Activated naive CD8-positive, alpha-beta T cell treated with anti-CD3 and anti-CD28 coated beads, Interleukin-2, amount 10 ng/mL, durations not matched to agents 7 days and 5 days (primary cell): ENCODE results near the gene SMG6. TPM values are rescaled to one million over a fixed set of nuclear protein-coding genes. Genes with fewer than 3 reads are reported as not detected.

Experiments used
- ATAC-seq: fragments of 150-1000 bp; cut with Tn5 transposase; one replicate; pipeline ENCODE4 v1.10.0; 2021; ENCODE audit warnings: low read depth, moderate library complexity
- POLR2A ChIA-PET: fragments of 350-600 bp; sonication (Branson Sonifier 250); formaldehyde crosslinking; loops from one replicate; lab custom pipeline; 2021; ENCODE audit warnings: antibody characterized with exemption; lab: Charles Lee
- DNase-seq: peaks from one replicate; pipeline ENCODE4 v3.0.0; 2021
- H3K27ac Mint-ChIP-seq: one replicate; pipeline ENCODE4 v1.8.0; 2022; ENCODE audit warnings: mild to moderate bottlenecking, mixed read lengths
- H3K27me3 Mint-ChIP-seq: one replicate; pipeline ENCODE4 v1.8.0; 2022; ENCODE audit warnings: mild to moderate bottlenecking, moderate library complexity, mixed read lengths
- H3K36me3 Mint-ChIP-seq: one replicate; pipeline ENCODE4 v1.8.0; 2021; ENCODE audit warnings: mild to moderate bottlenecking, mixed read lengths
- H3K4me1 Mint-ChIP-seq: one replicate; pipeline ENCODE4 v1.8.0; 2021; ENCODE audit warnings: mixed read lengths
- H3K4me3 Mint-ChIP-seq: one replicate; pipeline ENCODE4 v1.8.0; 2022; ENCODE audit warnings: mild to moderate bottlenecking, moderate library complexity, mixed read lengths
- H3K9me3 Mint-ChIP-seq: one replicate; pipeline ENCODE4 v1.8.0; 2021; ENCODE audit warnings: mixed read lengths
- total RNA-seq, 2 experiments: library from RNA; stranded (reverse); gene quantifications; one replicate each; pipeline ENCODE4 v1.2.3, GENCODE V29; 2021

Gene SMG6
- total RNA-seq, 2 experiments from 2014 or later, result 48.5 to 58.3 TPM

- POLR2A ChIA-PET, result no interaction called here
- no peak for DNase-seq
- H3K4me1 Mint-ChIP-seq, result peaks cover 59% of the 10 kb centered on the region
- peaks cover 39% of the 10 kb centered on the region for H3K36me3 Mint-ChIP-seq
- H3K27ac Mint-ChIP-seq, result no peak overlapping the region
- H3K4me3 Mint-ChIP-seq, result no peak overlapping the region
- H3K27me3 Mint-ChIP-seq, result no peaks in the 10 kb centered on the region
- no peaks in the 10 kb centered on the region for H3K9me3 Mint-ChIP-seq
- ATAC-seq, result no peak
Observed at GRCh38 chr17:2235792-2236366, 67.7 kb downstream of the SMG6 start.

- peaks cover 59% of the 10 kb centered on the region for H3K4me1 Mint-ChIP-seq
- ATAC-seq (no peak), DNase-seq (no peak)
- no peak overlapping the region for H3K27ac Mint-ChIP-seq
- no peak overlapping the region for H3K4me3 Mint-ChIP-seq
- POLR2A ChIA-PET, result no interaction called here
- H3K9me3 Mint-ChIP-seq, result no peaks in the 10 kb centered on the region
- peaks cover 39% of the 10 kb centered on the region for H3K36me3 Mint-ChIP-seq
- H3K27me3 Mint-ChIP-seq, result no peaks in the 10 kb centered on the region
Observed at GRCh38 chr17:2235265-2235664, 68.3 kb downstream of the SMG6 start.

GRCh38 chr17:2233441-2233947, 70.1 kb downstream of the SMG6 start:
- peaks cover 54% of the 10 kb centered on the region for H3K4me1 Mint-ChIP-seq
- no peaks in the 10 kb centered on the region for H3K9me3 Mint-ChIP-seq
- peaks cover 36% of the 10 kb centered on the region for H3K36me3 Mint-ChIP-seq
- no peak for ATAC-seq
- POLR2A ChIA-PET, result no interaction called here
- H3K27me3 Mint-ChIP-seq, result no peaks in the 10 kb centered on the region
- DNase-seq, result no peak
- no peak overlapping the region for H3K27ac Mint-ChIP-seq
- no peak overlapping the region for H3K4me3 Mint-ChIP-seq

- POLR2A ChIA-PET, result no interaction called here
- Mint-ChIP-seq H3K9me3 (no peaks in the 10 kb centered on the region), H3K4me1 (peaks cover 49% of the 10 kb centered on the region), H3K36me3 (peaks cover 37% of the 10 kb centered on the region), H3K27me3 (no peaks in the 10 kb centered on the region), H3K27ac (no peak overlapping the region), H3K4me3 (no peak overlapping the region)
- ATAC-seq (no peak), DNase-seq (no peak)
Observed at GRCh38 chr17:2232244-2232638, 71.3 kb downstream of the SMG6 start.

- DNase-seq (no peak), ATAC-seq (peak; percentile 59)
- Mint-ChIP-seq H3K4me3 (peak overlapping the region; percentile 12), H3K36me3 (peaks cover 36% of the 10 kb centered on the region), H3K4me1 (peaks cover 45% of the 10 kb centered on the region), H3K27me3 (no peaks in the 10 kb centered on the region), H3K27ac (peak overlapping the region; percentile 23), H3K9me3 (no peaks in the 10 kb centered on the region)
- POLR2A ChIA-PET, result interaction anchor here (0.6 to 1.0 kb wide), 4 partner anchors 123 to 406 kb away, joined by 3 to 6 read pairs (median 4); no protein-coding TSS in a partner anchor
Observed at GRCh38 chr17:2230877-2231276, 72.7 kb downstream of the SMG6 start.

GRCh38 chr17:2227025-2227699, 76.4 kb downstream of the SMG6 start:
- Mint-ChIP-seq H3K36me3 (peaks cover 38% of the 10 kb centered on the region), H3K9me3 (no peaks in the 10 kb centered on the region), H3K27ac (no peak overlapping the region), H3K4me1 (peaks cover 50% of the 10 kb centered on the region), H3K27me3 (no peaks in the 10 kb centered on the region), H3K4me3 (no peak overlapping the region)
- POLR2A ChIA-PET, result no interaction called here
- no peak for DNase-seq
- no peak for ATAC-seq

- POLR2A ChIA-PET, result interaction anchor here (0.9 to 2.2 kb wide), 4 partner anchors 9 to 168 kb away, joined by 3 to 5 read pairs (median 4); no protein-coding TSS in a partner anchor
- ATAC-seq, result no peak
- peaks cover 33% of the 10 kb centered on the region for H3K4me1 Mint-ChIP-seq
- no peaks in the 10 kb centered on the region for H3K9me3 Mint-ChIP-seq
- H3K27ac Mint-ChIP-seq, result no peak overlapping the region
- H3K27me3 Mint-ChIP-seq, result no peaks in the 10 kb centered on the region
- no peak overlapping the region for H3K4me3 Mint-ChIP-seq
- no peak for DNase-seq
- H3K36me3 Mint-ChIP-seq, result peaks cover 33% of the 10 kb centered on the region
Observed at GRCh38 chr17:2223617-2223927, 80.0 kb downstream of the SMG6 start.

GRCh38 chr17:2222901-2223616, 80.5 kb downstream of the SMG6 start:
- POLR2A ChIA-PET, result interaction anchor here (0.9 to 2.2 kb wide), 4 partner anchors 8 to 167 kb away, joined by 3 to 5 read pairs (median 4); no protein-coding TSS in a partner anchor
- H3K36me3 Mint-ChIP-seq, result peaks cover 35% of the 10 kb centered on the region
- H3K4me3 Mint-ChIP-seq, result peak overlapping the region; percentile 44
- peak overlapping the region; percentile 23 for H3K27ac Mint-ChIP-seq
- DNase-seq (peak; percentile 41), ATAC-seq (peak; percentile 68)
- H3K9me3 Mint-ChIP-seq, result no peaks in the 10 kb centered on the region
- H3K4me1 Mint-ChIP-seq, result peaks cover 36% of the 10 kb centered on the region
- no peaks in the 10 kb centered on the region for H3K27me3 Mint-ChIP-seq

GRCh38 chr17:2222301-2222700, 81.3 kb downstream of the SMG6 start:
- Mint-ChIP-seq H3K27me3 (no peaks in the 10 kb centered on the region), H3K4me1 (peaks cover 34% of the 10 kb centered on the region), H3K36me3 (peaks cover 36% of the 10 kb centered on the region), H3K4me3 (peak overlapping the region; percentile 28), H3K27ac (peak overlapping the region; percentile 49), H3K9me3 (no peaks in the 10 kb centered on the region)
- POLR2A ChIA-PET, result interaction anchor here (2.2 kb wide), 1 partner anchor 166 kb away, joined by 5 read pairs; no protein-coding TSS in a partner anchor
- DNase-seq (no peak), ATAC-seq (no peak)

- no peaks in the 10 kb centered on the region for H3K9me3 Mint-ChIP-seq
Observed at GRCh38 chr17:2218426-2218825, 85.2 kb downstream of the SMG6 start.

GRCh38 chr17:2215616-2216364, 87.8 kb downstream of the SMG6 start:
- Mint-ChIP-seq H3K36me3 (peaks cover 23% of the 10 kb centered on the region), H3K27me3 (no peaks in the 10 kb centered on the region), H3K4me3 (peak overlapping the region; percentile 85), H3K27ac (peak overlapping the region; percentile 93), H3K9me3 (no peaks in the 10 kb centered on the region), H3K4me1 (peaks cover 50% of the 10 kb centered on the region)
- peak; percentile 99 for ATAC-seq
- peak; percentile 72 for DNase-seq
- POLR2A ChIA-PET, result interaction anchor here (0.5 to 1.8 kb wide), 9 partner anchors 22 to 190 kb away, joined by 3 to 6 read pairs (median 4); partner anchors contain the start of genes HIC1 and RTN4RL1

More at GRCh38 chr17:2218426-2218825, 85.2 kb downstream of the SMG6 start:
- Mint-ChIP-seq H3K4me3 (no peak overlapping the region), H3K4me1 (peaks cover 50% of the 10 kb centered on the region), H3K27me3 (no peaks in the 10 kb centered on the region), H3K36me3 (peaks cover 26% of the 10 kb centered on the region), H3K27ac (peak overlapping the region; percentile 47)
- DNase-seq (no peak), ATAC-seq (no peak)
- POLR2A ChIA-PET, result no interaction called here

GRCh38 chr17:2214929-2215615, 88.5 kb downstream of the SMG6 start:
- POLR2A ChIA-PET, result interaction anchor here (0.6 to 2.8 kb wide), 9 partner anchors 9 to 162 kb away, joined by 3 to 12 read pairs (median 5); partner anchors contain the start of gene HIC1
- Mint-ChIP-seq H3K27me3 (no peaks in the 10 kb centered on the region), H3K27ac (peak overlapping the region; percentile 93), H3K9me3 (no peaks in the 10 kb centered on the region), H3K4me3 (peak overlapping the region; percentile 85), H3K36me3 (peaks cover 22% of the 10 kb centered on the region), H3K4me1 (peaks cover 52% of the 10 kb centered on the region)
- ATAC-seq (no peak), DNase-seq (no peak)
